GM18951 (cell line): ENCODE results near the gene PKNOX1.
"Not testable (repeated sequence)": the region's sequence is repeated elsewhere in the genome, so short reads cannot be mapped to it uniquely, and the experiment has no call there.

Source experiments
- POLR2A ChIP-seq: IDR thresholded peaks from 4 replicates; pipeline ENCODE4 v1.6.1; 2011; ENCODE audit warnings: mild to moderate bottlenecking; ENCODE audit not compliant: insufficient read length, insufficient read depth; ENCODE audit errors: extremely low read depth
- in situ Hi-C: fragments of 300-500 bp; cut with MboI; formaldehyde crosslinking; loops from one replicate; pipeline ENCODE4 v1.12.0; 2022; ENCODE audit warnings: low sequenced_read_pairs, mixed read lengths, inconsistent platforms; ENCODE audit not compliant: unreplicated experiment

Gene PKNOX1, protein sequence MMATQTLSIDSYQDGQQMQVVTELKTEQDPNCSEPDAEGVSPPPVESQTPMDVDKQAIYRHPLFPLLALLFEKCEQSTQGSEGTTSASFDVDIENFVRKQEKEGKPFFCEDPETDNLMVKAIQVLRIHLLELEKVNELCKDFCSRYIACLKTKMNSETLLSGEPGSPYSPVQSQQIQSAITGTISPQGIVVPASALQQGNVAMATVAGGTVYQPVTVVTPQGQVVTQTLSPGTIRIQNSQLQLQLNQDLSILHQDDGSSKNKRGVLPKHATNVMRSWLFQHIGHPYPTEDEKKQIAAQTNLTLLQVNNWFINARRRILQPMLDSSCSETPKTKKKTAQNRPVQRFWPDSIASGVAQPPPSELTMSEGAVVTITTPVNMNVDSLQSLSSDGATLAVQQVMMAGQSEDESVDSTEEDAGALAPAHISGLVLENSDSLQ

GRCh38 chr21:42973991-42974831, at the start of gene PKNOX1:
Gene PKNOX1, plus strand, starts transcription at chr21:42974562. Its CDS starts 29,820 bp downstream, at chr21:43004382.
- in situ Hi-C loops, result no loop called here
- TF ChIP-seq POLR2A, result peak; percentile 37

GRCh38 chr21:42925114-42925926, 49.0 kb upstream of the PKNOX1 start, which contains the start of gene ERVH48-1:
Gene ERVH48-1, minus strand, starts transcription at chr21:42925630. Its CDS starts 6,624 bp downstream, at chr21:42919006.
- in situ Hi-C loops, result no loop called here
- no peak for TF ChIP-seq POLR2A

DNA sequence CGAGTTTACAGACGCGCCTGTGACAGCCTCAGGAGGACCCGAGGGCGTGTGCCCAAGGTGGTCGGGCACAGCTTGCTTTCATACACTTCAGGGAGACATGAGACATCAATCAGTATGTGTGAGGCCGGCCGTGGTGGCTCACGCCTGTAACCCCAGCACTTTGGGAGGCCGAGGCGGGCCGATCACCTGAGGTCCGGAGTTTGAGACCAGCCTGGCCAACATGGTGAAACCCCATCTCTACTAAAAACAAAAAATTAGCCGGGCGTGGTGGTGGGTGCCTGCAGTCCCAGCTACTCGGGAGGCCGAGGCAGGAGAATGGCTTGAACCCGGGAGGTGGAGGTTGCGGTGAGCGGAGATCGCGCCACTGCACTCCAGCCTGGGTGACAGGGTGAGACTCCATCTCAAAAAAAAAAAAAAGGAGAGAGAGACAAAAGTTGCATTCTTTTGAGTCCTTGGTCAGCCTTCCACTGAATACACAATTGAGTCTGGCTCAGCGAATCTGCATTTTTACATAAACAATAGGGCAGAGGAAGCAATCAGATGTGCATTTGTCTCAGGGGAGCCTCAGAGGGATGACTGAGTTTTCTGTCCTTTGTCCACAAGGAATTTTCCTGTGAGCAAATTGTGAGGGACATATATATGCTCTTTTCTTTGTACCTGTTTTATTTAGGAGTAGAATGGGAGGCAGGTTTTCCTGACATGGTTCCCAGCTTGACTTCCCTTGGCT, 46.7 kb upstream of the PKNOX1 start:
- in situ Hi-C loops, result not testable (repeated sequence)

DNA sequence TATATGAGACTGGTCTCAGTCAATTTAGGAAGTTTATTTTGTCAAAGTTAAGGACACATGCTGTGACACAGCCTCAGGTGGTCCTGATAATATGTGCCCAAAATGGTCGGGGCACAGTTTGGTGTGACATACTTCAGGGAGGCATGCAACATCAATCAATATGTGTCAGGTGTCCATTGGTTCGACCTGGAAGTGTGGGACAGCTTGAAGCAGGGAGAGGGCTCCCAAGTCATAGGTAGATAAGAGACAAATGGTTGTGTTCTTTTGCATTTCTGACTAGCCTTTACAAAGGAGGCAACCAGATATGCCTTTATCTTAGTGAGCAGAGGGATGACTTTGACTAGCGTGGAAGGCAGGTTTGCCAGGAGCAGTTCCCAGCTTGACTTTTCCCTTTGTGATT, 44.4 kb upstream of the PKNOX1 start:
- in situ Hi-C loops, result no loop called here
- no peak for TF ChIP-seq POLR2A

DNA sequence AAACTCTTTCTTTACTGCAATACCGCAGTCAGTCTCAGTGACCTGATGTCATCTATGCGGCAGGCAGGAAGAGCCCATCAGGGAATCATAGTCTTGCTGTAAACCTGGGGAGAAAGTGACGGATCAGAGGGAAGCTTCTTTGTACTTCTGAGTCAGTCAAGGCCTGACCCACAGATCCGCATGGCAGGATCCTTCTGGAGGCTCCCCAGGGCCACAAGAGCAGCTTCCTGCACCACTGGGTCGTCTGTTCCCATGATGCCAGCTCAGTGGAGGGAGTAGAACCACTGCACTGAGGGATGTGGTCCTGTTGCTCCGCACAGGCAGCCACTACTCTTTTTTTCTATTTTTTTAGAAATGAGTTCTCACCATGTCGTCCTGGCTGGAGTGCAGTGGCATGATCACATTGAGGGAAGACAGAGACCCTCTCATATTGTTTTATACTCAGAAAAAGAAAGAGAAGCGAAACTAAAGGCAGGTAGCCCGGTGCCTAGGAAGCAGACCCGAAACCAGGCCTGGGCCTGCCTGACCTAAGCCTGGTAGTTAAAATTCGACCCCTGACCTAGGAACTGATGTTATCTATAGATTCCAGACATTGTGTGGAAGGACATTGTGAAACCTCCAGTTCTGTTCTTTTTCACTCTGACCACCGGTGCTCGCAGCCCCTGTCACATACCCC, 42.7 kb upstream of the PKNOX1 start:
- no peak for TF ChIP-seq POLR2A
- in situ Hi-C loops, result no loop called here

GRCh38 chr21:42932378-42933136, 41.8 kb upstream of the PKNOX1 start:
- in situ Hi-C loops, result not testable (repeated sequence)

DNA sequence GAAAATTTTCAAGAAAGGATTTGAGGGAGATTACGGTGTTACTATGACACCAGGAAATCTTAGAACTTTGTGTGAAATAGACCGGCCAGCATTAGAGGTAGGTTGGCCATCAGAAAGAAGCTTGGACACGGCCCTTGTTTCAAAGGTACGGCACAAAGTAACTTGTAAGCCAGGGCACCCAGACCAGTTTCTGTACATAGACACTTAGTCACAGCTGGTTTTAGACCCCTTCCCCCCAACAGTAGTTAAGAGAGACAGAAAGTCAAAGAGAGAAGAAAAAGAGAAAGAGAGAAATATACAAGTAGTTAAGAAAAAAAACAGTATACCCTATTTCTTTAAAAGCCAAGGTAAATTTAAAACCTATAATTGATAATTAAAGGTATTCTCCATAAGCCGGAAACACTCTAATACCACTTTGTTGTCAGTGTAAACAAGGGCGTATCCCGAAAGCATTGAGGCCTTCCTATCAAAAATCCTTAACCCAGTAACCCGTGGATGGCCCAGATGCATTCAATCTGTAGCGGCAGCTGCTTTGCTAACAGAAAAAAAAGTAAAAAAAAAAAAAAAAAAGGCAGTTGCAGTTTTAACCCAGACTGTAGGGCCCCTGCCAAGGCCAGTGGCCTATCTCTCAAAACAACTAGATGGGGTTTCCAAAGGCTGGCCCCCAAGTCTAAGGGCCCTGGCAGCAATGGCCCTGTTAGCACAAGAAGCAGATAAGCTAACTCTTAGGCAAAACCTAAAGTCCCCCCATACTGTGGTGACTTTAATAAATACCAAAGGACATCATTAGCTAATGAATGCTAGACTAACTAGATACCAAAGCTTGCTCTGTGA, 41.0 kb upstream of the PKNOX1 start:
- in situ Hi-C loops, result not testable (repeated sequence)

GRCh38 chr21:42933973-42934372, 40.4 kb upstream of the PKNOX1 start:
- in situ Hi-C loops, result not testable (repeated sequence)

DNA sequence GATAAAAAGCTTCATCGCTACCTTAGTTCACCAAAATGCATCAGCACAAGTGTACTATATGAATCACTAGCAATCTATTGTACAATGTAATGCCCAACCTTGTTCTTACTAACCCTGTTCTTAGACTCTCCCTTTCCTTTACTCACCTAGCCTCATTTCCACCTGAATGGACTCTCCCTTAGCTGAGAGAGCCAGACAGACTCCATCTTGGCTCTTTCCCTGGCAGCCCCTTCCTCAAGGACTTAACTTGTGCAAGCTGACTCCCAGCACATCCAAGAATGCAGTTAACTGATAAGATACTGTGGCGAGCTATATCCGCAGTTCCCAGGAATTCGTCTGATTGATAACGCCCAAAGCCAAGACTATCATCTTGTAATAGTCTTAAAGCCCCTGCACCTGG, 38.0 kb upstream of the PKNOX1 start:
- in situ Hi-C loops, result not testable (repeated sequence)

DNA sequence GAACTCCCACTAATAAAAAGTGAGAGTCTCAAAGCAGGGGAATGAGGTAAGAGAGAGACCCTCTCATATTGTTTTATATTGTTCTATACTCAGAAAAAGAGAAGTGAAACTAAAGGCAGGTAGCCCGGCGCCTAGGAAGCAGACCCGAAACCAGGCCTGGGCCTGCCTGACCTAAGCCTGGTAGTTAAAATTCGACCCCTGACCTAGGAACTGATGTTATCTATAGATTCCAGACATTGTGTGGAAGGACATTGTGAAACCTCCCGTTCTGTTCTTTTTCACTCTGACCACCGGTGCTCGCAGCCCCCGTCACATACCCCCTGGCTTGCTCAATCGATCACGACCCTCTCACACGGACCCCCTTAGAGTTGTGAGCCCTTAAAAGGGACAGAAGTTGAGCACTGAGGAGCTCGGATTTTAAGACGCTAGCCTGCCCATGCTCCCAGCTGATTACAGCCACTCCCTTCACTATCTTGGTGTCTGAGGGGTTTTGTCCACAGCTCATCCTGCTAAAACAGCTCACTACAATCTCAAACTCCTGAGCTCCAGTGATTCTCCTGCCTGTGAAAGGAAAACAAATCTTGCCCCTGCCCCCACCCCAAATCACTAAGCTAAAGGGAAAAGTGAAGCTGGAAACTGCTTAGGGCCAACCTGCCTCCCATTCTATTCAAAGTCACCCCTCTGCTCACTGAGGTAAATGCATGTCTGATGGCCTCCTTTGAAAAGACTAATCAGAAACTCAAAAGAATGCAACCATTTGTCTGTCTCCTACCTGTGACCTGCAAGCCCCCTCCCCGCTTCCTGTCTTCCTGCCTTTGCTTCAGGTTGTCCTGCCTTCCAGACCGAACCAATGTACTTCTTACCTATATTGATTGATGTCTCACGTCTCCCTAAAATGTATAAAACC, 37.1 kb upstream of the PKNOX1 start:
- in situ Hi-C loops, result not testable (repeated sequence)
